HepG2 (cell line): ENCODE measurements around the gene ZNF680. TPM values are rescaled to one million over a fixed set of nuclear protein-coding genes. Genes with fewer than 3 reads are reported as not detected.

Source experiments
- ATAC-seq: fragments of 200-7000 bp; cut with Tn5 transposase; 3 replicates; pipeline ENCODE4 v1.9.1; 2020; ENCODE audit warnings: mild to moderate bottlenecking, moderate library complexity
- BruUV-seq: library from RNA; stranded (reverse); fragments of 400-500 nt; replicated peaks from 2 replicates; lab custom pipeline; 2021; lab: Mats Ljungman, UMichigan
- CTCF ChIA-PET: fragments of 300-600 bp; formaldehyde crosslinking; extraction: SDS; loops from one replicate; lab custom pipeline; 2021; ENCODE audit warnings: low total read pairs, inconsistent platforms, low intra/inter-chr PET ratio; lab: Yijun Ruan, JAX
- POLR2A ChIA-PET: fragments of 350-600 bp; sonication (Branson Sonifier 250); formaldehyde crosslinking; loops from one replicate; lab custom pipeline; 2020; ENCODE audit warnings: antibody characterized with exemption, inconsistent platforms; lab: Yijun Ruan, JAX
- DNase-seq: peaks from one replicate; pipeline ENCODE4 v3.0.0-alpha.2; 2015; ENCODE audit warnings: low spot score
- FAIRE-seq: peaks from 3 replicates; lab custom pipeline; 2011; peaks lifted over from hg19 to GRCh38; lab: Jason Lieb, UNC
- H2AFZ ChIP-seq: one replicate; pipeline ENCODE4 v1.6.1; 2011; ENCODE audit warnings: low read length, inconsistent platforms
- H3K27ac ChIP-seq: fragments of 300-600 bp; 3 replicates; pipeline ENCODE4 v1.8.0; 2011; ENCODE audit warnings: mixed run types, mild to moderate bottlenecking, mixed read lengths, low read length, inconsistent platforms; ENCODE audit not compliant: insufficient read depth; ENCODE audit errors: extremely low read length
- H3K27me3 ChIP-seq, 2 experiments: fragments of 200-600 bp in 1 of 2; 2 replicates in 1 of 2; 3 replicates in 1 of 2; pipeline versions ENCODE4 v1.6.0 to v1.8.0; 2011; ENCODE audit warnings: low read length in 2 of 2, mild to moderate bottlenecking in 2 of 2, moderate library complexity in 2 of 2, inconsistent platforms in 1 of 2; ENCODE audit not compliant: insufficient read depth in 2 of 2, control insufficient read depth in 1 of 2
- H3K36me3 ChIP-seq, 2 experiments: fragments of 200-600 bp in 1 of 2; replicated peaks in 1 of 2; 2 replicates in 1 of 2; 3 replicates in 1 of 2; pipeline versions ENCODE4 v1.5.1 to v1.8.0; 2011; ENCODE audit warnings: low read length in 2 of 2, inconsistent platforms in 1 of 2; ENCODE audit not compliant: insufficient read depth in 2 of 2, control insufficient read depth in 1 of 2
- H3K4me1 ChIP-seq: 2 replicates; pipeline ENCODE4 v1.5.1; 2012; ENCODE audit warnings: low read length, inconsistent platforms; ENCODE audit not compliant: insufficient read depth
- H3K4me2 ChIP-seq: 2 replicates; pipeline ENCODE4 v1.6.0; 2011; ENCODE audit warnings: low read depth, low read length, inconsistent platforms
- H3K4me3 ChIP-seq, 3 experiments: fragments of 200-600 bp in 1 of 3; sonication (generic), shearing (Covaris generic) in 1 of 3; replicated peaks in 1 of 3; 2 replicates each; pipeline ENCODE4 v1.5.1; 2011 to 2016; ENCODE audit warnings: low read length in 3 of 3, inconsistent platforms in 2 of 3, low read depth in 2 of 3, mild to moderate bottlenecking in 2 of 3, control low read depth in 1 of 3, mixed read lengths in 1 of 3; ENCODE audit not compliant: insufficient read depth in 1 of 3
- H3K79me2 ChIP-seq: one replicate; pipeline ENCODE4 v1.6.1; 2011; ENCODE audit warnings: low read length, inconsistent platforms; ENCODE audit not compliant: insufficient read depth
- H3K9ac ChIP-seq: 2 replicates; pipeline ENCODE4 v1.6.0; 2011; ENCODE audit warnings: mild to moderate bottlenecking, low read depth, low read length, inconsistent platforms; ENCODE audit not compliant: insufficient read depth
- H3K9me3 ChIP-seq: 2 replicates; pipeline ENCODE4 v1.5.1; 2012; ENCODE audit warnings: mild to moderate bottlenecking, low read length
- H4K20me1 ChIP-seq: 2 replicates; pipeline ENCODE4 v1.6.0; 2011; ENCODE audit warnings: inconsistent platforms, mild to moderate bottlenecking, low read length, moderate library complexity; ENCODE audit not compliant: insufficient read depth
- CBFB ChIP-seq: sonication (generic); formaldehyde crosslinking; IDR thresholded peaks from 2 replicates; pipeline ENCODE4 v1.4.0; 2020; ENCODE audit warnings: missing genetic modification reagents
- GABPA ChIP-seq, 2 experiments: IDR thresholded peaks; 2 replicates each; pipeline ENCODE4 v1.6.1; 2011 to 2016; ENCODE audit warnings: low read depth in 2 of 2, low read length in 1 of 2, missing biosample characterization in 1 of 2, missing genetic modification characterization in 1 of 2
- MAFG ChIP-seq: sonication (generic); formaldehyde crosslinking; IDR thresholded peaks from 2 replicates; pipeline ENCODE4 v1.5.1; 2020; ENCODE audit warnings: mild to moderate bottlenecking, missing genetic modification reagents
- NFIB ChIP-seq: sonication (generic); formaldehyde crosslinking; IDR thresholded peaks from 2 replicates; pipeline ENCODE4 v1.9.0; 2021; ENCODE audit warnings: missing genetic modification reagents, mild to moderate bottlenecking, borderline replicate concordance
- TGIF2 ChIP-seq: IDR thresholded peaks from 2 replicates; pipeline ENCODE4 v1.6.1; 2016; ENCODE audit warnings: control low read depth, missing compliant biosample characterization
- ZNF256 ChIP-seq: sonication (generic); formaldehyde crosslinking; conservative IDR thresholded peaks from 2 replicates; pipeline ENCODE4 v1.4.0; 2020; ENCODE audit warnings: missing genetic modification reagents
- ZNF282 ChIP-seq: fragments of 450-650 bp; IDR thresholded peaks from 2 replicates; pipeline ENCODE4 v1.6.1; 2018; ENCODE audit not compliant: partially characterized antibody
- ZNF343 ChIP-seq: sonication (generic); formaldehyde crosslinking; IDR thresholded peaks from 2 replicates; pipeline ENCODE4 v1.4.0; 2020; ENCODE audit warnings: mild to moderate bottlenecking, missing genetic modification reagents
- WGBS: methylation state at CpG from one replicate; pipeline ENCODE4 v1.1.6; 2017; ENCODE audit warnings: low lambda C conversion rate; 5-methylcytosine and 5-hydroxymethylcytosine counted together
- in situ Hi-C: cut with HindIII; loops from 2 replicates; pipeline ENCODE4 v1.10.0; 2017; ENCODE audit warnings: low pct_unique_long_range_greater_than_20kb; ENCODE audit not compliant: extremely low pct_ligation_motif_present
- intact Hi-C: fragments of 100-400 bp; cut with micrococcal nuclease; formaldehyde crosslinking; loops from one replicate; pipeline ENCODE4 v1.10.0; 2022; ENCODE audit not compliant: unreplicated experiment
- polyA plus RNA-seq, 8 experiments: library from polyadenylated mRNA; depleted of rRNA in 3 of 8; stranded (reverse) in 7 of 8; unstranded in 1 of 8; fragments of >200 nt; fragmentation: Illumina TruSeq in 4 of 8; extraction: Trizol in 4 of 8; gene quantifications; 2 replicates each; pipeline versions ENCODE4 v1.2.1 to v1.2.3, GENCODE V29; 2011 to 2016; ENCODE audit warnings: low read depth in 4 of 8, missing spikeins in 1 of 8, mixed read lengths in 1 of 8; ENCODE audit not compliant: insufficient read depth in 1 of 8
- total RNA-seq, 5 experiments: library from RNA; depleted of rRNA; stranded (reverse); fragments of >200 nt; fragmentation: Illumina TruSeq; extraction: Trizol; gene quantifications; 2 replicates each; pipeline ENCODE4 v1.2.3, GENCODE V29; 2016; ENCODE audit warnings: low read depth in 1 of 5
- TF ChIP-seq, protein P1 (sequence below): sonication (generic); formaldehyde crosslinking; IDR thresholded peaks from 2 replicates; pipeline ENCODE4 v1.8.1; 2023; ENCODE audit warnings: mild to moderate bottlenecking, inconsistent platforms, moderate library complexity, missing genetic modification reagents, borderline replicate concordance
- TF ChIP-seq, protein P2 (sequence below): IDR thresholded peaks from 2 replicates; pipeline ENCODE4 v1.6.1; 2016; ENCODE audit warnings: mild to moderate bottlenecking, missing biosample characterization, missing genetic modification reagents
- TF ChIP-seq, protein P3 (sequence below): sonication (generic); formaldehyde crosslinking; IDR thresholded peaks from 2 replicates; pipeline ENCODE4 v1.4.0; 2020; ENCODE audit warnings: missing genetic modification reagents
- TF ChIP-seq, protein P4 (sequence below): sonication (generic); formaldehyde crosslinking; IDR thresholded peaks from 2 replicates; pipeline ENCODE4 v1.5.1; 2020; ENCODE audit warnings: mild to moderate bottlenecking, missing genetic modification reagents, moderate library complexity
- TF ChIP-seq, protein P5 (sequence below): sonication (generic); formaldehyde crosslinking; IDR thresholded peaks from 2 replicates; pipeline ENCODE4 v1.5.0; 2020; ENCODE audit warnings: mild to moderate bottlenecking, missing genetic modification reagents, moderate library complexity

The ZNF680 gene
- total and polyA plus RNA-seq, 2 of the 13 experiments (the other 11 are each of a cell fraction or from before 2014, with no cell fraction given), result 2.1 to 12.4 TPM

DNA sequence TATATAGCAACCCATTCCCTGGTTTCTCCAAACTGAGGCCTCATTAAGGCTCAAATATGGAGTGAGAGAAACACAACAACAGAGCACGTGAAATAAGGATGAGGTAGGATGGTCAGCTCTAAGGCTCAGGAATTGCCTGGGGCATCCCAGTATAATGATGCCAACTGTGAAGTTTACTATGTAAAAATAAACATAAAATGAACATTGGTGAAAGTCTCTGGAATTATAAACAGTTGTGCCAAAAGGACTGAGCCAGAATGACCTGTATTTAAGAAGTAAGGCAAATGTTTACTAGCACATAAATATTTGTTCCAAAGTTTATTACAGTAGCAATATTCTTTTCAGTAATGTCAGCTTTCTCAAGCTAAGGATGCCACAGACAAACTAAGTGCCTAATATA lies 64.6 kb downstream of the ZNF680 start (continued):
- no peak for TF ChIP-seq CBFB (CRISPR knock-in tag)
- TF ChIP-seq, protein P1, sequence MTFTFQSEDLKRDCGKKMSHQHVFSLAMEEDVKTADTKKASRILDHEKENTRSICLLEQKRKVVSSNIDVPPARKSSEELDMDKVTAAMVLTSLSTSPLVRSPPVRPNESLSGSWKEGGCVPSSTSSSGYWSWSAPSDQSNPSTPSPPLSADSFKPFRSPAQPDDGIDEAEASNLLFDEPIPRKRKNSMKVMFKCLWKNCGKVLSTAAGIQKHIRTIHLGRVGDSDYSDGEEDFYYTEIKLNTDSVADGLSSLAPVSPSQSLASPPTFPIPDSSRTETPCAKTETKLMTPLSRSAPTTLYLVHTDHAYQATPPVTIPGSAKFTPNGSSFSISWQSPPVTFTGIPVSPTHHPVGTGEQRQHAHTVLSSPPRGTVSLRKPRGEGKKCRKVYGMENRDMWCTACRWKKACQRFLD (CRISPR knock-in tag), result no peak
- TF ChIP-seq, protein P2, sequence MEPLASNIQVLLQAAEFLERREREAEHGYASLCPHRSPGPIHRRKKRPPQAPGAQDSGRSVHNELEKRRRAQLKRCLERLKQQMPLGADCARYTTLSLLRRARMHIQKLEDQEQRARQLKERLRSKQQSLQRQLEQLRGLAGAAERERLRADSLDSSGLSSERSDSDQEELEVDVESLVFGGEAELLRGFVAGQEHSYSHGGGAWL (CRISPR knock-in tag), result no peak

DNA sequence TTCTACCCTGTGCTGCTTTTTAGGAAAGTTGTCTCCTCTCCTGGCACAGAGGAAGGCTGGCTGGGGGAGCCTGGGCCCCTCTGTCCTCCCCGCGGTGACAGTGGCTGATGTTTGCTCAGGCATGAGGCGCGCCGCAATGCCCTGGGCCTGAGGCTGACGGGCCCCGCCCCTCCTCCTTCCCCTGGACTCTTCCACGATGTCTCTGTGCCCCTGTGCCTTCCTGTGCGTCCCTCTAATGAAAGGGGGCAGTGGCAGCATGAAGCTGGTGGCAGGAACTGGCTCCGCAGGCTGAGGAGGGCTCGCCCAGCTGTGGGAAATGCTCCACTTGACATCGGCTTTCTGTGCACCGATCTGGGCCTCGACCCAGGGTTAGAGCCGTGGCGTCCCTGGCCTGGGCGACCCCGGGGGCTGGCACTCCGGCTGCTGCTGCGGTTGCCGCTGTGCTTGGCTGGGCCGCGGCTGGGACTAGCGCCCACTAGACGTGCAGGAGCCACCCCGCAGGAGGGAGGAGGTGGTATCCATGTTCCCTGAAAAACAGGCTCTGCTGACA lies 67.9 kb downstream of the ZNF680 start:
- Histone ChIP-seq H3K9me3 (peaks cover 10% of the 10 kb centered on the region), H3K4me1 (no peaks in the 10 kb centered on the region), H3K4me2 (peak overlapping the region; percentile 20), H3K9ac (no peak overlapping the region), H3K27me3 (no peaks in the 10 kb centered on the region), H3K4me3 (no peak overlapping the region), H3K36me3 (no peaks in the 10 kb centered on the region), H4K20me1 (no peaks in the 10 kb centered on the region), H2AFZ (no peak overlapping the region), H3K27ac (no peak overlapping the region), H3K79me2 (no peaks in the 10 kb centered on the region)
- WGBS, result 36% methylated on average over 15 of the region's 26 CpGs
- in situ Hi-C loops (no loop called here), intact Hi-C loops (no loop called here)
- ChIA-PET POLR2A (no interaction called here), CTCF (no interaction called here)
- ATAC-seq, result peak; percentile 95
- BruUV-seq, result no TSS peak
- no peak for FAIRE-seq
- DNase-seq, result no peak
- 0 out of 2 replicates have a peak, but pooled peaks have one; percentile 44 for TF ChIP-seq NFIB (CRISPR knock-in tag)
- TF ChIP-seq, protein P3, sequence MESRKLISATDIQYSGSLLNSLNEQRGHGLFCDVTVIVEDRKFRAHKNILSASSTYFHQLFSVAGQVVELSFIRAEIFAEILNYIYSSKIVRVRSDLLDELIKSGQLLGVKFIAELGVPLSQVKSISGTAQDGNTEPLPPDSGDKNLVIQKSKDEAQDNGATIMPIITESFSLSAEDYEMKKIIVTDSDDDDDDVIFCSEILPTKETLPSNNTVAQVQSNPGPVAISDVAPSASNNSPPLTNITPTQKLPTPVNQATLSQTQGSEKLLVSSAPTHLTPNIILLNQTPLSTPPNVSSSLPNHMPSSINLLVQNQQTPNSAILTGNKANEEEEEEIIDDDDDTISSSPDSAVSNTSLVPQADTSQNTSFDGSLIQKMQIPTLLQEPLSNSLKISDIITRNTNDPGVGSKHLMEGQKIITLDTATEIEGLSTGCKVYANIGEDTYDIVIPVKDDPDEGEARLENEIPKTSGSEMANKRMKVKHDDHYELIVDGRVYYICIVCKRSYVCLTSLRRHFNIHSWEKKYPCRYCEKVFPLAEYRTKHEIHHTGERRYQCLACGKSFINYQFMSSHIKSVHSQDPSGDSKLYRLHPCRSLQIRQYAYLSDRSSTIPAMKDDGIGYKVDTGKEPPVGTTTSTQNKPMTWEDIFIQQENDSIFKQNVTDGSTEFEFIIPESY (CRISPR knock-in tag), result peak; percentile 28; the same call in 1 of the 2 replicates
- no peak for TF ChIP-seq MAFG (CRISPR knock-in tag)
- TF ChIP-seq, protein P4, sequence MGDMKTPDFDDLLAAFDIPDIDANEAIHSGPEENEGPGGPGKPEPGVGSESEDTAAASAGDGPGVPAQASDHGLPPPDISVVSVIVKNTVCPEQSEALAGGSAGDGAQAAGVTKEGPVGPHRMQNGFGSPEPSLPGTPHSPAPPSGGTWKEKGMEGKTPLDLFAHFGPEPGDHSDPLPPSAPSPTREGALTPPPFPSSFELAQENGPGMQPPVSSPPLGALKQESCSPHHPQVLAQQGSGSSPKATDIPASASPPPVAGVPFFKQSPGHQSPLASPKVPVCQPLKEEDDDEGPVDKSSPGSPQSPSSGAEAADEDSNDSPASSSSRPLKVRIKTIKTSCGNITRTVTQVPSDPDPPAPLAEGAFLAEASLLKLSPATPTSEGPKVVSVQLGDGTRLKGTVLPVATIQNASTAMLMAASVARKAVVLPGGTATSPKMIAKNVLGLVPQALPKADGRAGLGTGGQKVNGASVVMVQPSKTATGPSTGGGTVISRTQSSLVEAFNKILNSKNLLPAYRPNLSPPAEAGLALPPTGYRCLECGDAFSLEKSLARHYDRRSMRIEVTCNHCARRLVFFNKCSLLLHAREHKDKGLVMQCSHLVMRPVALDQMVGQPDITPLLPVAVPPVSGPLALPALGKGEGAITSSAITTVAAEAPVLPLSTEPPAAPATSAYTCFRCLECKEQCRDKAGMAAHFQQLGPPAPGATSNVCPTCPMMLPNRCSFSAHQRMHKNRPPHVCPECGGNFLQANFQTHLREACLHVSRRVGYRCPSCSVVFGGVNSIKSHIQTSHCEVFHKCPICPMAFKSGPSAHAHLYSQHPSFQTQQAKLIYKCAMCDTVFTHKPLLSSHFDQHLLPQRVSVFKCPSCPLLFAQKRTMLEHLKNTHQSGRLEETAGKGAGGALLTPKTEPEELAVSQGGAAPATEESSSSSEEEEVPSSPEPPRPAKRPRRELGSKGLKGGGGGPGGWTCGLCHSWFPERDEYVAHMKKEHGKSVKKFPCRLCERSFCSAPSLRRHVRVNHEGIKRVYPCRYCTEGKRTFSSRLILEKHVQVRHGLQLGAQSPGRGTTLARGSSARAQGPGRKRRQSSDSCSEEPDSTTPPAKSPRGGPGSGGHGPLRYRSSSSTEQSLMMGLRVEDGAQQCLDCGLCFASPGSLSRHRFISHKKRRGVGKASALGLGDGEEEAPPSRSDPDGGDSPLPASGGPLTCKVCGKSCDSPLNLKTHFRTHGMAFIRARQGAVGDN (CRISPR knock-in tag), result peak; percentile 46; the same call in 1 of the 2 replicates
- TF ChIP-seq TGIF2 (CRISPR knock-in tag), result no peak
- TF ChIP-seq ZNF256 (CRISPR knock-in tag), result no peak
- no peak for TF ChIP-seq GABPA (IDR thresholded peaks at IDR 0.05; ENCODE audit: low read depth, low read length)
- no peak for TF ChIP-seq GABPA (CRISPR knock-in tag; IDR thresholded peaks at IDR 0.05; ENCODE audit: low read depth)
- TF ChIP-seq ZNF343 (CRISPR knock-in tag), result no peak
- TF ChIP-seq ZNF282, result no peak
- TF ChIP-seq, protein P5, sequence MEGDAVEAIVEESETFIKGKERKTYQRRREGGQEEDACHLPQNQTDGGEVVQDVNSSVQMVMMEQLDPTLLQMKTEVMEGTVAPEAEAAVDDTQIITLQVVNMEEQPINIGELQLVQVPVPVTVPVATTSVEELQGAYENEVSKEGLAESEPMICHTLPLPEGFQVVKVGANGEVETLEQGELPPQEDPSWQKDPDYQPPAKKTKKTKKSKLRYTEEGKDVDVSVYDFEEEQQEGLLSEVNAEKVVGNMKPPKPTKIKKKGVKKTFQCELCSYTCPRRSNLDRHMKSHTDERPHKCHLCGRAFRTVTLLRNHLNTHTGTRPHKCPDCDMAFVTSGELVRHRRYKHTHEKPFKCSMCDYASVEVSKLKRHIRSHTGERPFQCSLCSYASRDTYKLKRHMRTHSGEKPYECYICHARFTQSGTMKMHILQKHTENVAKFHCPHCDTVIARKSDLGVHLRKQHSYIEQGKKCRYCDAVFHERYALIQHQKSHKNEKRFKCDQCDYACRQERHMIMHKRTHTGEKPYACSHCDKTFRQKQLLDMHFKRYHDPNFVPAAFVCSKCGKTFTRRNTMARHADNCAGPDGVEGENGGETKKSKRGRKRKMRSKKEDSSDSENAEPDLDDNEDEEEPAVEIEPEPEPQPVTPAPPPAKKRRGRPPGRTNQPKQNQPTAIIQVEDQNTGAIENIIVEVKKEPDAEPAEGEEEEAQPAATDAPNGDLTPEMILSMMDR (CRISPR knock-in tag), result peak; percentile 30; the same call in 1 of the 2 replicates
